Fibroblast of mammary gland (primary cell): Measurements from ENCODE around the gene SZT2.
"Not testable (repeated sequence)": the region's sequence is repeated elsewhere in the genome, so short reads cannot be mapped to it uniquely, and the experiment has no call there.

Experiments
- DNase-seq: peaks from one replicate; pipeline ENCODE4 v3.0.0-alpha.2; 2010; ENCODE audit warnings: low read depth
- H3K4me3 ChIP-seq: 2 replicates; pipeline ENCODE4 v1.5.1; 2011; ENCODE audit warnings: low read depth, mild to moderate bottlenecking, low read length, moderate library complexity; ENCODE audit not compliant: control insufficient read depth
- CTCF ChIP-seq: conservative IDR thresholded peaks from 2 replicates; pipeline ENCODE4 v1.5.1; 2011; ENCODE audit warnings: low read depth, low read length, inconsistent platforms; ENCODE audit not compliant: control insufficient read depth, insufficient read depth

The SZT2 gene

GRCh38 chr1:43473463-43473862, 83.8 kb downstream of the SZT2 start:
- no peak overlapping the region for H3K4me3 ChIP-seq
- TF ChIP-seq CTCF: no peak
- no peak for DNase-seq

GRCh38 chr1:43475611-43476401, 86.1 kb downstream of the SZT2 start:
- H3K4me3 ChIP-seq: not testable (repeated sequence)
- peak; percentile 34 for DNase-seq

GRCh38 chr1:43477716-43478115, 88.0 kb downstream of the SZT2 start:
- TF ChIP-seq CTCF: no peak
- DNase-seq: no peak
- no peak overlapping the region for H3K4me3 ChIP-seq

GRCh38 chr1:43479414-43479813, 89.7 kb downstream of the SZT2 start:
- H3K4me3 ChIP-seq: no peak overlapping the region
- no peak for DNase-seq
- TF ChIP-seq CTCF: no peak

GRCh38 chr1:43481491-43481890, 91.8 kb downstream of the SZT2 start:
- DNase-seq: peak; percentile 33
- TF ChIP-seq CTCF: no peak
- H3K4me3 ChIP-seq: no peak overlapping the region

GRCh38 chr1:43482215-43482614, 92.5 kb downstream of the SZT2 start:
- TF ChIP-seq CTCF: no peak
- no peak for DNase-seq
- no peak overlapping the region for H3K4me3 ChIP-seq

GRCh38 chr1:43484367-43484766, 94.7 kb downstream of the SZT2 start:
- no peak overlapping the region for H3K4me3 ChIP-seq
- no peak for DNase-seq
- TF ChIP-seq CTCF: no peak
